ENCODE data around the gene ZNF253. TPM values are rescaled to one million over a fixed set of nuclear protein-coding genes. Genes with fewer than 3 reads are reported as not detected.

ZNF253 gene
- total and polyA plus RNA-seq, 2 of the 8 experiments (the other 6 are each of a cell fraction or from before 2014, with no cell fraction given): 8.3 to 64.0 TPM

DNA sequence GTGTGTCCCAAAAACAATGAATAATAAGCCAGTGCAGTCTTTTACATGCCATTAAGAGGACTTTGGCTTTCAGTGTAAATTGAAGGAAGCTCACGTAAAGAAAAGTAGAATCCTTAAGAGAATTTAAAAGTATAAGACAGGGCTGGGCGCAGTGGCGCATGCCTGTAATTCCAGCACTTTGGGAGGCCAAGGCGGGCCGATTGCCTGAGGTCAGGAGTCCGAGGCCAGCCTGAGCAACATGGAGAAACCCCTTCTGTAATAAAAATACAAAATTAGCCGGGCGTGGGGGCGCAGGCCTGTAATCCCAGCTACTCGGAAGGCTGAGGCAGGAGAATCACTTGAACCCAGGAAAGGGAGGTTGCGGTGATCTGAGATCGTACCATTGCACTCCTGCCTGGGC is 17.9 kb upstream of the ZNF253 start:
- Histone ChIP-seq H3K4me2 (ENCODE audit: insufficient read depth in 1 of 2, low read depth in 2 of 2, low read length in 2 of 2) (no peak overlapping the region), H3K79me2 (ENCODE audit: control insufficient read depth in 1 of 2, insufficient read depth in 2 of 2, low read length in 2 of 2) (no peaks in the 10 kb centered on the region; a peak in 1 of 4 replicates), H2BK5ac (ENCODE audit: low read depth, low read length) (no peak overlapping the region), H3K18ac (ENCODE audit: extremely low read depth, low read length) (no peak overlapping the region), H2AFZ (ENCODE audit: low read length) (no peak overlapping the region), H3K4ac (replicated peaks; ENCODE audit: insufficient read length, low read depth, low read length) (no peak overlapping the region), H3K9ac (replicated peaks in 1 of 4; ENCODE audit: extremely low read depth in 1 of 4, low read depth in 3 of 4, low read length in 3 of 4) (no peak overlapping the region), H2BK20ac (ENCODE audit: low read length) (no peak overlapping the region), H3K27ac (ENCODE audit: low read depth, low read length) (no peak overlapping the region), H3K4me3 (ENCODE audit: extremely low read depth in 1 of 4, insufficient read depth in 2 of 4, low read depth in 3 of 4, low read length in 4 of 4) (no peak overlapping the region), H2AK5ac (ENCODE audit: low read depth, low read length) (no peak overlapping the region), H3K27me3 (replicated peaks in 1 of 4; ENCODE audit: control insufficient read depth in 3 of 4, extremely low read depth in 1 of 4, insufficient read depth in 3 of 4, low read length in 3 of 4) (no peaks in the 10 kb centered on the region), H4K91ac (replicated peaks; ENCODE audit: insufficient read length, low read length) (no peak overlapping the region), H3K14ac (ENCODE audit: insufficient read length) (no peak overlapping the region), H4K8ac (ENCODE audit: extremely low read depth, insufficient read depth, low read length) (no peak overlapping the region), H3K23me2 (ENCODE audit: low read depth, low read length) (no peaks in the 10 kb centered on the region), H2BK120ac (replicated peaks; ENCODE audit: low read depth, low read length) (no peak overlapping the region), H4K5ac (ENCODE audit: insufficient read length, low read depth, low read length) (no peak overlapping the region), H4K20me1 (replicated peaks in 1 of 2; ENCODE audit: control insufficient read depth in 1 of 2, insufficient read depth in 2 of 2, low read length in 2 of 2) (no peaks in the 10 kb centered on the region), H3K4me1 (replicated peaks in 1 of 4; ENCODE audit: control insufficient read depth in 3 of 4, insufficient read depth in 4 of 4, low read length in 3 of 4) (no peaks in the 10 kb centered on the region), H3K36me3 (ENCODE audit: control insufficient read depth in 2 of 4, insufficient read depth in 4 of 4, low read length in 3 of 4) (peaks cover 0 to 11% (median 3%) of the 10 kb centered on the region in 4 experiments; a peak in 3 of 8 replicates), H3K9me3 (ENCODE audit: insufficient read depth in 2 of 2, low read depth in 1 of 2, low read length in 1 of 2) (no peaks in the 10 kb centered on the region), H3K23ac (ENCODE audit: insufficient read length) (no peak overlapping the region), H2BK15ac (ENCODE audit: low read length) (no peak overlapping the region), H2BK12ac (ENCODE audit: low read depth, low read length) (no peak overlapping the region), H3K79me1 (ENCODE audit: low read depth, low read length) (no peaks in the 10 kb centered on the region), H3K56ac (replicated peaks; ENCODE audit: insufficient read length, low read depth, low read length) (no peak overlapping the region)
- ChIA-PET POLR2A (ENCODE audit: partially characterized antibody) (interaction anchor here (0.9 to 2.5 kb wide), 5 partner anchors 9 to 18 kb away, joined by 4 to 13 read pairs (median 4); partner anchors contain the start of gene ZNF253), CTCF (ENCODE audit: partially characterized antibody) (interaction anchor here (0.7 kb wide), 1 partner anchor 109 kb away, joined by 3 read pairs; no protein-coding TSS in a partner anchor)
- DNase-seq (ENCODE audit: low read depth in 1 of 2, low spot score in 2 of 2): no peak
- TF ChIP-seq, protein P1, sequence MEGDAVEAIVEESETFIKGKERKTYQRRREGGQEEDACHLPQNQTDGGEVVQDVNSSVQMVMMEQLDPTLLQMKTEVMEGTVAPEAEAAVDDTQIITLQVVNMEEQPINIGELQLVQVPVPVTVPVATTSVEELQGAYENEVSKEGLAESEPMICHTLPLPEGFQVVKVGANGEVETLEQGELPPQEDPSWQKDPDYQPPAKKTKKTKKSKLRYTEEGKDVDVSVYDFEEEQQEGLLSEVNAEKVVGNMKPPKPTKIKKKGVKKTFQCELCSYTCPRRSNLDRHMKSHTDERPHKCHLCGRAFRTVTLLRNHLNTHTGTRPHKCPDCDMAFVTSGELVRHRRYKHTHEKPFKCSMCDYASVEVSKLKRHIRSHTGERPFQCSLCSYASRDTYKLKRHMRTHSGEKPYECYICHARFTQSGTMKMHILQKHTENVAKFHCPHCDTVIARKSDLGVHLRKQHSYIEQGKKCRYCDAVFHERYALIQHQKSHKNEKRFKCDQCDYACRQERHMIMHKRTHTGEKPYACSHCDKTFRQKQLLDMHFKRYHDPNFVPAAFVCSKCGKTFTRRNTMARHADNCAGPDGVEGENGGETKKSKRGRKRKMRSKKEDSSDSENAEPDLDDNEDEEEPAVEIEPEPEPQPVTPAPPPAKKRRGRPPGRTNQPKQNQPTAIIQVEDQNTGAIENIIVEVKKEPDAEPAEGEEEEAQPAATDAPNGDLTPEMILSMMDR (IDR thresholded peaks at IDR 0.05; ENCODE audit: control extremely low read depth in 1 of 3, insufficient read depth in 1 of 3, low read depth in 1 of 3, low read length in 3 of 3): no peak
- no peak for TF ChIP-seq SRF (IDR thresholded peaks at IDR 0.05; ENCODE audit: low read depth, low read length)
- WGBS, 2 experiments (ENCODE audit: extremely low coverage in 1 of 2, insufficient coverage in 1 of 2, insufficient read length in 1 of 2, insufficient replicate concordance in 2 of 2, low coverage in 1 of 2, low lambda C conversion rate in 2 of 2, missing lambda C conversion rate in 1 of 2): 91% methylated on average over 12 of the region's 12 CpGs; no CpG with 5 or more reads in 1 of the 2 experiments
- FAIRE-seq: no peak

All from H1 (cell line).